Measurements from ENCODE around the gene SCAPER.

DNA sequence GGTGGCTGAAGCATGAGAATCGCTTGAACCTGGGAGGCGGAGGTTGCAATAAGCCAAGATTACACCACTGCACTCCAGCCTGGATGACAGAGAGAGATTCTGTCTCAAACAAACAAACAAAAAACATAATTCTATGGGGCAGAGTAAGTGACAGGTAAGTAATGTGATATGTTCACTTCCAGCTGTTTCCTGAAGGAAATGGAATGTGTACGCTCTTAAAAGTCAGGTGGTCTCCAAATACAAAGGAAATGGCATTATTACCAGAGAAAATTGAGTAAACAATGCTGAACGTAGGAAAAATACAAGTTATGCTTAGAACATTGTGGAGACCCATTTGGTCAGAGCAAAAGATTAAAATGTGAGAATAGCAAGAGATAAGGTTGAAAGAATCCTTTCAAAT is 278.5 kb downstream of the SCAPER start:
- TF ChIP-seq NFE2L1 (CRISPR knock-in tag; IDR thresholded peaks at IDR 0.05) (no peak), NR2C2 (CRISPR knock-in tag; IDR thresholded peaks at IDR 0.05) (no peak), FOXJ3 (CRISPR knock-in tag; IDR thresholded peaks at IDR 0.05; ENCODE audit: borderline replicate concordance) (no peak), NR3C1 (CRISPR knock-in tag; conservative IDR thresholded peaks at IDR 0.05; ENCODE audit: low read depth) (no peak)
- TF ChIP-seq, protein P1, sequence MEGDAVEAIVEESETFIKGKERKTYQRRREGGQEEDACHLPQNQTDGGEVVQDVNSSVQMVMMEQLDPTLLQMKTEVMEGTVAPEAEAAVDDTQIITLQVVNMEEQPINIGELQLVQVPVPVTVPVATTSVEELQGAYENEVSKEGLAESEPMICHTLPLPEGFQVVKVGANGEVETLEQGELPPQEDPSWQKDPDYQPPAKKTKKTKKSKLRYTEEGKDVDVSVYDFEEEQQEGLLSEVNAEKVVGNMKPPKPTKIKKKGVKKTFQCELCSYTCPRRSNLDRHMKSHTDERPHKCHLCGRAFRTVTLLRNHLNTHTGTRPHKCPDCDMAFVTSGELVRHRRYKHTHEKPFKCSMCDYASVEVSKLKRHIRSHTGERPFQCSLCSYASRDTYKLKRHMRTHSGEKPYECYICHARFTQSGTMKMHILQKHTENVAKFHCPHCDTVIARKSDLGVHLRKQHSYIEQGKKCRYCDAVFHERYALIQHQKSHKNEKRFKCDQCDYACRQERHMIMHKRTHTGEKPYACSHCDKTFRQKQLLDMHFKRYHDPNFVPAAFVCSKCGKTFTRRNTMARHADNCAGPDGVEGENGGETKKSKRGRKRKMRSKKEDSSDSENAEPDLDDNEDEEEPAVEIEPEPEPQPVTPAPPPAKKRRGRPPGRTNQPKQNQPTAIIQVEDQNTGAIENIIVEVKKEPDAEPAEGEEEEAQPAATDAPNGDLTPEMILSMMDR (IDR thresholded peaks at IDR 0.05), result no peak

All from WTC11 (cell line).